HL-60 (cell line): ENCODE results near the gene ARHGEF12.

ENCODE experiments used
- CTCF ChIP-seq: IDR thresholded peaks from one replicate; pipeline ENCODE4 v1.5.1; 2011; ENCODE audit warnings: low read length, control low read depth, inconsistent platforms; ENCODE audit not compliant: insufficient read depth
- GABPA ChIP-seq: IDR thresholded peaks from 2 replicates; pipeline ENCODE4 v1.6.1; 2012; ENCODE audit warnings: low read depth
- POLR2AphosphoS5 ChIP-seq: IDR thresholded peaks from 2 replicates; pipeline ENCODE4 v1.6.1; 2012; ENCODE audit warnings: low read depth
- REST ChIP-seq: IDR thresholded peaks from 2 replicates; pipeline ENCODE4 v1.6.1; 2012; ENCODE audit warnings: low read depth; ENCODE audit not compliant: insufficient replicate concordance

- TF ChIP-seq CTCF (no peak), GABPA (no peak), POLR2AphosphoS5 (no peak), REST (no peak)
Observed at GRCh38 chr11:120509346-120510053, 173.3 kb downstream of the ARHGEF12 start.
